K562 (cell line): ENCODE results near the gene PLCB4. TPM values are rescaled to one million over a fixed set of nuclear protein-coding genes. Genes with fewer than 3 reads are reported as not detected.

Experiments used
- ATAC-seq: fragments of 200-7000 bp; cut with Tn5 transposase; 3 replicates; pipeline ENCODE4 v1.9.1; 2020; ENCODE audit warnings: moderate library complexity
- BruUV-seq: library from RNA; stranded (reverse); fragments of 400-500 nt; replicated peaks from 2 replicates; lab custom pipeline; 2021; lab: Mats Ljungman, UMichigan
- CTCF ChIA-PET: fragments of 300-600 bp; formaldehyde crosslinking; extraction: SDS; loops from one replicate; lab custom pipeline; 2021; ENCODE audit warnings: low intra/inter-chr PET ratio; lab: Yijun Ruan, JAX
- POLR2A ChIA-PET: fragments of 300-600, 350-650 bp; sonication (Branson Sonifier 250); formaldehyde crosslinking; extraction: SDS; loops from one replicate; lab custom pipeline; 2021; ENCODE audit warnings: antibody characterized with exemption, inconsistent platforms; lab: Yijun Ruan, JAX
- DNase-seq, 4 experiments: peaks; one replicate each; pipeline versions ENCODE4 v3.0.0 to v3.0.0-alpha.2; 2011 to 2018; ENCODE audit warnings: low spot score in 3 of 4, mixed read lengths in 3 of 4; ENCODE audit errors: extremely low read depth in 1 of 4
- FAIRE-seq: peaks from 2 replicates; lab custom pipeline; 2011; peaks lifted over from hg19 to GRCh38; lab: Jason Lieb, UNC
- H2AFZ ChIP-seq: 2 replicates; pipeline ENCODE4 v1.6.0; 2011; ENCODE audit warnings: low read depth, low read length, control low read depth, inconsistent platforms
- H3K27ac ChIP-seq: fragments of 200-600 bp; 3 replicates; pipeline ENCODE4 v1.8.0; 2011; ENCODE audit warnings: low read depth, mild to moderate bottlenecking, control low read depth, inconsistent platforms, low read length, moderate library complexity, mixed read lengths; ENCODE audit errors: extremely low read depth
- H3K27me3 ChIP-seq, 2 experiments: fragments of 300-600 bp in 1 of 2; 2 replicates in 1 of 2; 3 replicates in 1 of 2; pipeline versions ENCODE4 v1.6.0 to v1.8.0; 2011; ENCODE audit warnings: inconsistent platforms in 2 of 2, low read length in 2 of 2, mild to moderate bottlenecking in 1 of 2, mixed read lengths in 1 of 2, moderate library complexity in 1 of 2; ENCODE audit not compliant: control insufficient read depth in 2 of 2, insufficient read depth in 2 of 2
- H3K36me3 ChIP-seq: fragments of 300-600 bp; 3 replicates; pipeline ENCODE4 v1.8.0; 2011; ENCODE audit warnings: mild to moderate bottlenecking, low read length, inconsistent platforms; ENCODE audit not compliant: control insufficient read depth, insufficient read depth
- H3K4me1 ChIP-seq, 2 experiments: fragments of 200-600 bp in 1 of 2; replicated peaks in 1 of 2; 2 replicates in 1 of 2; 3 replicates in 1 of 2; pipeline versions ENCODE4 v1.5.1 to v1.8.0; 2011; ENCODE audit warnings: inconsistent platforms in 2 of 2, low read length in 2 of 2, mild to moderate bottlenecking in 1 of 2, mixed read lengths in 1 of 2, moderate library complexity in 1 of 2; ENCODE audit not compliant: control insufficient read depth in 2 of 2, insufficient read depth in 2 of 2
- H3K4me2 ChIP-seq: 2 replicates; pipeline ENCODE4 v1.6.1; 2011; ENCODE audit warnings: low read length, control low read depth, inconsistent platforms, mixed read lengths; ENCODE audit not compliant: insufficient read depth
- H3K4me3 ChIP-seq: fragments of 200-600 bp; sonication (generic), shearing (Covaris generic); 2 replicates; pipeline ENCODE4 v1.5.1; 2016; ENCODE audit warnings: control low read depth, inconsistent platforms
- H3K79me2 ChIP-seq: fragments of 200-600 bp; 3 replicates; pipeline ENCODE4 v1.8.0; 2011; ENCODE audit warnings: low read length, inconsistent platforms; ENCODE audit not compliant: control insufficient read depth, insufficient read depth
- H3K9ac ChIP-seq, 2 experiments: 2 replicates each; pipeline versions ENCODE4 v1.6.0 to v1.6.1; 2011; ENCODE audit warnings: low read depth in 2 of 2, low read length in 2 of 2, control low read depth in 1 of 2, inconsistent platforms in 1 of 2, mild to moderate bottlenecking in 1 of 2, mixed read lengths in 1 of 2; ENCODE audit not compliant: insufficient read depth in 1 of 2
- H3K9me1 ChIP-seq: one replicate; pipeline ENCODE4 v1.6.0; 2011; ENCODE audit warnings: inconsistent platforms, mild to moderate bottlenecking, low read length, moderate library complexity; ENCODE audit not compliant: control insufficient read depth, insufficient read depth
- H3K9me3 ChIP-seq: replicated peaks from 2 replicates; pipeline ENCODE4 v1.5.1; 2011; ENCODE audit warnings: low read depth, low read length, inconsistent platforms; ENCODE audit not compliant: control insufficient read depth, insufficient read depth
- H4K20me1 ChIP-seq: replicated peaks from 2 replicates; pipeline ENCODE4 v1.6.1; 2011; ENCODE audit warnings: low read length, inconsistent platforms, mixed read lengths; ENCODE audit not compliant: control insufficient read depth, insufficient read depth
- CCNT2 ChIP-seq: IDR thresholded peaks from 2 replicates; pipeline ENCODE4 v1.6.1; 2011; ENCODE audit warnings: borderline replicate concordance, low read depth, mild to moderate bottlenecking, moderate library complexity, mixed read lengths, low read length; ENCODE audit not compliant: insufficient read length; ENCODE audit errors: extremely low read depth
- CGGBP1 ChIP-seq: fragments of 250-450 bp; sonication (Bioruptor Pico); IDR thresholded peaks from 2 replicates; pipeline ENCODE4 v1.9.0; 2021; ENCODE audit warnings: mild to moderate bottlenecking
- CREB1 ChIP-seq, 2 experiments: sonication (generic) in 1 of 2; formaldehyde crosslinking in 1 of 2; IDR thresholded peaks; 2 replicates each; pipeline versions ENCODE4 v1.6.1 to v1.8.0; 2012 to 2022; ENCODE audit warnings: inconsistent platforms in 1 of 2, mild to moderate bottlenecking in 1 of 2, missing genetic modification reagents in 1 of 2, moderate library complexity in 1 of 2
- GTF2E2 ChIP-seq: fragments of 200-800 bp; sonication (Bioruptor generic); IDR thresholded peaks from 2 replicates; pipeline ENCODE4 v1.6.1; 2016; ENCODE audit warnings: missing genetic modification characterization, missing compliant biosample characterization
- LEF1 ChIP-seq: fragments of 450-650 bp; IDR thresholded peaks from 2 replicates; pipeline ENCODE4 v1.6.1; 2016; ENCODE audit warnings: mild to moderate bottlenecking
- NFYB ChIP-seq: IDR thresholded peaks from 2 replicates; pipeline ENCODE4 v1.6.1; 2011; ENCODE audit warnings: mild to moderate bottlenecking, moderate library complexity; ENCODE audit not compliant: insufficient read length; ENCODE audit errors: extremely low read depth
- PRDM10 ChIP-seq: fragments of 450-650 bp; IDR thresholded peaks from 2 replicates; pipeline ENCODE4 v1.6.1; 2018; ENCODE audit not compliant: partially characterized antibody
- SAP30 ChIP-seq: fragments of 200-600 bp; sonication (generic); IDR thresholded peaks from 2 replicates; pipeline ENCODE4 v1.6.1; 2012; ENCODE audit warnings: borderline replicate concordance, low read depth, mild to moderate bottlenecking, moderate library complexity, low read length, control low read depth, inconsistent platforms; ENCODE audit not compliant: insufficient read depth, poor library complexity, severe bottlenecking
- USF2 ChIP-seq: sonication (generic); formaldehyde crosslinking; IDR thresholded peaks from 2 replicates; pipeline ENCODE4 v1.5.0; 2020; ENCODE audit warnings: missing genetic modification reagents
- ZNF24 ChIP-seq: fragments of 450-650 bp; IDR thresholded peaks from 2 replicates; pipeline ENCODE4 v1.6.1; 2016
- ZNF354B ChIP-seq: fragments of 250-450 bp; sonication (Bioruptor Pico); IDR thresholded peaks from 2 replicates; pipeline ENCODE4 v1.4.0; 2020
- ZZZ3 ChIP-seq: fragments of 450-650 bp; IDR thresholded peaks from 2 replicates; pipeline ENCODE4 v1.6.1; 2016; ENCODE audit warnings: antibody characterized with exemption, mild to moderate bottlenecking, moderate library complexity
- WGBS: fragments of 100-300 bp; shearing (Covaris generic); methylation state at CpG from one replicate; pipeline ENCODE4 v1.1.6; 2016; ENCODE audit warnings: low coverage, mixed read lengths; ENCODE audit not compliant: insufficient coverage; ENCODE audit errors: missing lambda C conversion rate; 5-methylcytosine and 5-hydroxymethylcytosine counted together
- in situ Hi-C: fragments of 300-500 bp; cut with MboI; formaldehyde crosslinking; loops from 4 replicates; pipeline ENCODE4 v1.15.0; 2018; ENCODE audit warnings: inconsistent platforms, mixed read lengths
- intact Hi-C: fragments of 100-400 bp; cut with micrococcal nuclease; formaldehyde crosslinking; loops from 2 replicates; pipeline ENCODE4 v1.14.2; 2022
- polyA plus RNA-seq, 8 experiments: library from polyadenylated mRNA; depleted of rRNA in 4 of 8; stranded (reverse) in 5 of 8; unstranded in 3 of 8; fragments of >200 nt; fragmentation: Nextera tagmentation in 2 of 8; fragmentation: Illumina TruSeq in 1 of 8; extraction: Ambion mirVana in 2 of 8; extraction: Trizol in 1 of 8; gene quantifications; 2 replicates each; pipeline versions ENCODE4 v1.2.1 to v1.2.3, GENCODE V29; 2011 to 2014; ENCODE audit warnings: inconsistent platforms in 1 of 8, missing spikeins in 1 of 8
- total RNA-seq, 7 experiments: library from RNA; depleted of rRNA in 6 of 7; stranded (reverse); fragments of >200 nt in 6 of 7; fragmentation: Illumina TruSeq in 2 of 7; extraction: Trizol in 2 of 7; gene quantifications; 2 replicates each; pipeline versions ENCODE4 v1.2.1 to v1.2.3, GENCODE V29; 2011 to 2021; ENCODE audit warnings: low replicate concordance in 1 of 7

PLCB4 gene
- total and polyA plus RNA-seq, 9 of the 15 experiments (the other 6 are each of a cell fraction or from before 2014, with no cell fraction given) = 0.20 to 2.9 (median 0.52) TPM

- no TSS peak for BruUV-seq
- DNase-seq = no peak
- no peaks in the 10 kb centered on the region for H3K9me1 ChIP-seq
- intact Hi-C loops (no loop called here), in situ Hi-C loops (no loop called here)
- H3K36me3 ChIP-seq = no peaks in the 10 kb centered on the region
- ChIA-PET POLR2A (no interaction called here), CTCF (no interaction called here)
- H3K9me3 ChIP-seq = no peaks in the 10 kb centered on the region
- TF ChIP-seq LEF1 (no peak), GTF2E2 (no peak), NFYB (no peak), ZNF24 (no peak), CGGBP1 (CRISPR knock-in tag) (no peak), USF2 (CRISPR knock-in tag) (no peak)
- H4K20me1 ChIP-seq = no peaks in the 10 kb centered on the region
- no peaks in the 10 kb centered on the region for H3K4me1 ChIP-seq
- H3K79me2 ChIP-seq = no peaks in the 10 kb centered on the region
- H2AFZ ChIP-seq = no peak overlapping the region
- H3K4me2 ChIP-seq = no peak overlapping the region
- ATAC-seq = no peak
- H3K4me3 ChIP-seq = no peak overlapping the region
- no peaks in the 10 kb centered on the region for H3K27me3 ChIP-seq
- no peak overlapping the region for H3K9ac ChIP-seq
- WGBS = 30% methylated on average over 3 of the region's 4 CpGs
- no peak overlapping the region for H3K27ac ChIP-seq
- no peak for FAIRE-seq
Observed at GRCh38 chr20:9223296-9223695, 154.4 kb downstream of the PLCB4 start.

- Histone ChIP-seq H3K9me3 (no peaks in the 10 kb centered on the region), H2AFZ (no peak overlapping the region), H3K36me3 (no peaks in the 10 kb centered on the region), H3K79me2 (no peaks in the 10 kb centered on the region), H3K4me1 (no peaks in the 10 kb centered on the region), H3K4me2 (no peak overlapping the region), H3K9me1 (no peaks in the 10 kb centered on the region), H3K27ac (no peak overlapping the region), H3K4me3 (no peak overlapping the region), H3K9ac (no peak overlapping the region), H3K27me3 (no peaks in the 10 kb centered on the region), H4K20me1 (no peaks in the 10 kb centered on the region)
- ATAC-seq = no peak
- ChIA-PET POLR2A (no interaction called here), CTCF (no interaction called here)
- no peak for FAIRE-seq
- WGBS = 19% methylated on average over 3 of the region's 4 CpGs
- no TSS peak for BruUV-seq
- DNase-seq = peak in 1 of 4 experiments; percentile 8
- in situ Hi-C loops (no loop called here), intact Hi-C loops (no loop called here)
- TF ChIP-seq ZNF354B (CRISPR knock-in tag) = no peak
- TF ChIP-seq CCNT2 = no peak
- TF ChIP-seq SAP30 = no peak
- TF ChIP-seq PRDM10 = no peak
- no peak for TF ChIP-seq CREB1 (IDR thresholded peaks at IDR 0.05)
- TF ChIP-seq CREB1 (CRISPR knock-in tag; IDR thresholded peaks at IDR 0.05) = no peak
- no peak for TF ChIP-seq ZZZ3
Observed at GRCh38 chr20:9225879-9226278, 157.0 kb downstream of the PLCB4 start.
